Measurements from ENCODE around the gene ELOVL7.

GRCh38 chr5:60738933-60739332 lies 105.1 kb downstream of the ELOVL7 start:
- TF ChIP-seq, protein P1, sequence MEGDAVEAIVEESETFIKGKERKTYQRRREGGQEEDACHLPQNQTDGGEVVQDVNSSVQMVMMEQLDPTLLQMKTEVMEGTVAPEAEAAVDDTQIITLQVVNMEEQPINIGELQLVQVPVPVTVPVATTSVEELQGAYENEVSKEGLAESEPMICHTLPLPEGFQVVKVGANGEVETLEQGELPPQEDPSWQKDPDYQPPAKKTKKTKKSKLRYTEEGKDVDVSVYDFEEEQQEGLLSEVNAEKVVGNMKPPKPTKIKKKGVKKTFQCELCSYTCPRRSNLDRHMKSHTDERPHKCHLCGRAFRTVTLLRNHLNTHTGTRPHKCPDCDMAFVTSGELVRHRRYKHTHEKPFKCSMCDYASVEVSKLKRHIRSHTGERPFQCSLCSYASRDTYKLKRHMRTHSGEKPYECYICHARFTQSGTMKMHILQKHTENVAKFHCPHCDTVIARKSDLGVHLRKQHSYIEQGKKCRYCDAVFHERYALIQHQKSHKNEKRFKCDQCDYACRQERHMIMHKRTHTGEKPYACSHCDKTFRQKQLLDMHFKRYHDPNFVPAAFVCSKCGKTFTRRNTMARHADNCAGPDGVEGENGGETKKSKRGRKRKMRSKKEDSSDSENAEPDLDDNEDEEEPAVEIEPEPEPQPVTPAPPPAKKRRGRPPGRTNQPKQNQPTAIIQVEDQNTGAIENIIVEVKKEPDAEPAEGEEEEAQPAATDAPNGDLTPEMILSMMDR (IDR thresholded peaks at IDR 0.05) = no peak
- no peak for TF ChIP-seq EZH2 (IDR thresholded peaks at IDR 0.05; ENCODE audit: borderline replicate concordance, insufficient read depth, low read depth, low read length, poor library complexity, severe bottlenecking)
